GM12878 (cell line): ENCODE results near the gene FKRP. TPM values are rescaled to one million over a fixed set of nuclear protein-coding genes. Genes with fewer than 3 reads are reported as not detected.
A peak's percentile ranks its signal among the peaks of the same experiment; 100 is the strongest.

Source experiments
- ATAC-seq: fragments of 200-7000 bp; cut with Tn5 transposase; 3 replicates; pipeline ENCODE4 v1.9.1; 2020; ENCODE audit warnings: mild to moderate bottlenecking, moderate library complexity
- BruUV-seq: library from RNA; stranded (reverse); fragments of 400-500 nt; replicated peaks from 2 replicates; lab custom pipeline; 2021; lab: Mats Ljungman, UMichigan
- CTCF ChIA-PET: fragments of 300-600 bp; sonication (Branson Sonifier 250); formaldehyde crosslinking; extraction: SDS; loops from one replicate; lab custom pipeline; 2021; ENCODE audit warnings: inconsistent platforms; lab: Yijun Ruan, JAX
- POLR2A ChIA-PET: fragments of 350-600 bp; formaldehyde crosslinking; extraction: SDS; loops from one replicate; lab custom pipeline; 2021; ENCODE audit warnings: inconsistent platforms; lab: Charles Lee
- RAD21 ChIA-PET: fragments of 300-600 bp; sonication (Branson Sonifier 250); formaldehyde crosslinking; loops from one replicate; lab custom pipeline; 2023; ENCODE audit warnings: antibody characterized with exemption; ENCODE audit not compliant: unreplicated experiment; lab: Charles Lee
- SMC1A ChIA-PET: fragments of 300-600 bp; sonication (Branson Sonifier 250); formaldehyde crosslinking; loops from one replicate; lab custom pipeline; 2023; ENCODE audit not compliant: unreplicated experiment, uncharacterized antibody; lab: Charles Lee
- DNase-seq: peaks from one replicate; pipeline ENCODE4 v3.0.0-alpha.2; 2011; ENCODE audit warnings: low read depth, low spot score
- FAIRE-seq: peaks from 3 replicates; lab custom pipeline; 2011; peaks lifted over from hg19 to GRCh38; lab: Jason Lieb, UNC
- H2AFZ ChIP-seq: 2 replicates; pipeline ENCODE4 v1.6.0; 2011; ENCODE audit warnings: low read depth, low read length, control low read depth; ENCODE audit not compliant: control insufficient read depth
- H3K27ac ChIP-seq: 2 replicates; pipeline ENCODE4 v1.5.1; 2011; ENCODE audit warnings: control low read depth; ENCODE audit not compliant: control insufficient read depth, insufficient read depth
- H3K27me3 ChIP-seq, 2 experiments: replicated peaks in 1 of 2; 2 replicates each; pipeline versions ENCODE4 v1.6.0 to v1.6.1; 2011; ENCODE audit warnings: low read length in 1 of 2; ENCODE audit not compliant: control insufficient read depth in 2 of 2, insufficient read depth in 2 of 2
- H3K36me3 ChIP-seq, 2 experiments: 2 replicates each; pipeline ENCODE4 v1.5.1; 2011; ENCODE audit warnings: low read length in 1 of 2; ENCODE audit not compliant: control insufficient read depth in 2 of 2, insufficient read depth in 2 of 2
- H3K4me1 ChIP-seq: 2 replicates; pipeline ENCODE4 v1.6.1; 2011; ENCODE audit warnings: mild to moderate bottlenecking, low read length, moderate library complexity, mixed read lengths; ENCODE audit not compliant: control insufficient read depth, insufficient read depth
- H3K4me2 ChIP-seq: 2 replicates; pipeline ENCODE4 v1.6.0; 2011; ENCODE audit warnings: control low read depth; ENCODE audit not compliant: control insufficient read depth, insufficient read depth
- H3K4me3 ChIP-seq: fragments of 200-600 bp; sonication (generic); 2 replicates; pipeline ENCODE4 v1.5.1; 2016
- H3K79me2 ChIP-seq: 2 replicates; pipeline ENCODE4 v1.6.0; 2011; ENCODE audit warnings: low read length; ENCODE audit not compliant: control insufficient read depth, insufficient read depth
- H3K9ac ChIP-seq: 2 replicates; pipeline ENCODE4 v1.8.0; 2011; ENCODE audit warnings: low read length, control low read depth, mixed read lengths; ENCODE audit not compliant: control insufficient read depth, insufficient read depth
- H3K9me3 ChIP-seq: replicated peaks from 3 replicates; pipeline ENCODE4 v1.5.1; 2011; ENCODE audit warnings: mild to moderate bottlenecking, low read length; ENCODE audit not compliant: control insufficient read depth, insufficient read depth
- H4K20me1 ChIP-seq: 2 replicates; pipeline ENCODE4 v1.6.0; 2011; ENCODE audit not compliant: control insufficient read depth, insufficient read depth
- BCL11A ChIP-seq: IDR thresholded peaks from 2 replicates; pipeline ENCODE4 v1.6.1; 2011; ENCODE audit warnings: low read depth, low read length
- CBX5 ChIP-seq: sonication (generic); IDR thresholded peaks from 2 replicates; pipeline ENCODE4 v1.6.1; 2016; ENCODE audit warnings: low read depth, moderate library complexity, mild to moderate bottlenecking, inconsistent platforms
- ESRRA ChIP-seq: IDR thresholded peaks from 2 replicates; pipeline ENCODE4 v1.6.1; 2012; ENCODE audit warnings: mild to moderate bottlenecking, low read length, improper control_type of control experiment
- LARP7 ChIP-seq: fragments of 450-650 bp; IDR thresholded peaks from 2 replicates; pipeline ENCODE4 v1.6.1; 2017; ENCODE audit warnings: mild to moderate bottlenecking
- MTA2 ChIP-seq: fragments of 450-650 bp; IDR thresholded peaks from 2 replicates; pipeline ENCODE4 v1.6.1; 2016; ENCODE audit warnings: low read depth, mild to moderate bottlenecking, moderate library complexity
- NFYB ChIP-seq: IDR thresholded peaks from 2 replicates; pipeline ENCODE4 v1.6.1; 2011; ENCODE audit warnings: low read depth, mild to moderate bottlenecking, low read length, improper control_type of control experiment, moderate library complexity; ENCODE audit not compliant: insufficient read depth
- POLR2AphosphoS5 ChIP-seq: IDR thresholded peaks from 2 replicates; pipeline ENCODE4 v1.6.1; 2011; ENCODE audit warnings: mild to moderate bottlenecking, low read length, inconsistent platforms
- RCOR1 ChIP-seq: conservative IDR thresholded peaks from 2 replicates; pipeline ENCODE4 v1.6.1; 2012; ENCODE audit warnings: low read depth, low read length, improper control_type of control experiment
- SMAD5 ChIP-seq: IDR thresholded peaks from 2 replicates; pipeline ENCODE4 v1.6.1; 2016; ENCODE audit warnings: antibody characterized with exemption, low read depth
- SUPT20H ChIP-seq: IDR thresholded peaks from 2 replicates; pipeline ENCODE4 v1.6.1; 2011; ENCODE audit warnings: low read depth, mild to moderate bottlenecking, low read length, moderate library complexity, borderline replicate concordance; ENCODE audit not compliant: control insufficient read depth
- TCF12 ChIP-seq: IDR thresholded peaks from 2 replicates; pipeline ENCODE4 v1.6.1; 2011; ENCODE audit warnings: low read depth, mild to moderate bottlenecking, low read length
- YBX1 ChIP-seq: fragments of 450-650 bp; IDR thresholded peaks from 2 replicates; pipeline ENCODE4 v1.6.1; 2016; ENCODE audit warnings: antibody characterized with exemption
- WGBS: methylation state at CpG from one replicate; pipeline ENCODE4 v1.1.6; 2016; ENCODE audit warnings: low lambda C conversion rate; ENCODE audit not compliant: insufficient replicate concordance, insufficient coverage; ENCODE audit errors: missing lambda C conversion rate; 5-methylcytosine and 5-hydroxymethylcytosine counted together
- in situ Hi-C: fragments of 300-500 bp; cut with MboI; formaldehyde crosslinking; loops from 9 replicates; pipeline ENCODE4 v1.14.3; 2018; ENCODE audit warnings: mixed read lengths
- intact Hi-C: fragments of 100-400 bp; cut with micrococcal nuclease; formaldehyde crosslinking; loops from one replicate; pipeline ENCODE4 v1.14.2; 2022; ENCODE audit not compliant: unreplicated experiment
- polyA plus RNA-seq, 11 experiments: library from polyadenylated mRNA; depleted of rRNA in 4 of 11; unstranded in 6 of 11; stranded (reverse) in 5 of 11; fragments of >200 nt; fragmentation: Nextera tagmentation in 4 of 11; fragmentation: Illumina TruSeq in 1 of 11; extraction: Ambion mirVana in 4 of 11; extraction: Trizol in 1 of 11; gene quantifications; 1 replicate in 1 of 11; 2 replicates in 10 of 11; pipeline versions ENCODE4 v1.2.1 to v1.2.3, GENCODE V29; 2011 to 2016; ENCODE audit warnings: inconsistent platforms in 2 of 11, missing spikeins in 2 of 11, low read depth in 1 of 11
- total RNA-seq, 4 experiments: library from RNA; depleted of rRNA in 3 of 4; stranded (reverse); fragments of >200 nt in 3 of 4; fragmentation: Illumina TruSeq in 1 of 4; extraction: Trizol in 1 of 4; gene quantifications; 2 replicates each; pipeline versions ENCODE4 v1.2.1 to v1.2.3, GENCODE V29; 2013 to 2021
- TF ChIP-seq, protein P1 (sequence below): fragments of 450-650 bp; IDR thresholded peaks from 2 replicates; pipeline ENCODE4 v1.6.1; 2017; ENCODE audit warnings: low read depth, mild to moderate bottlenecking, moderate library complexity
- TF ChIP-seq, protein P2 (sequence below): IDR thresholded peaks from 2 replicates; pipeline ENCODE4 v1.6.1; 2012; ENCODE audit warnings: low read depth, low read length, improper control_type of control experiment
- TF ChIP-seq, protein P3 (sequence below): IDR thresholded peaks from 2 replicates; pipeline ENCODE4 v1.6.1; 2011; ENCODE audit warnings: low read depth, mild to moderate bottlenecking, low read length, moderate library complexity, borderline replicate concordance; ENCODE audit errors: extremely low read depth
- TF ChIP-seq, protein P4 (sequence below): fragments of 450-650 bp; formaldehyde crosslinking; IDR thresholded peaks from 2 replicates; pipeline ENCODE4 v1.4.0; 2020; ENCODE audit warnings: mild to moderate bottlenecking, moderate library complexity
- TF ChIP-seq, protein P5 (sequence below): IDR thresholded peaks from 2 replicates; pipeline ENCODE4 v1.6.1; 2011; ENCODE audit warnings: mild to moderate bottlenecking, low read depth, low read length, moderate library complexity; ENCODE audit not compliant: insufficient replicate concordance

FKRP gene
- total and polyA plus RNA-seq, 10 of the 15 experiments (the other 5 are each of a cell fraction or from before 2014, with no cell fraction given) = 1.3 to 14.1 (median 7.8) TPM

DNA sequence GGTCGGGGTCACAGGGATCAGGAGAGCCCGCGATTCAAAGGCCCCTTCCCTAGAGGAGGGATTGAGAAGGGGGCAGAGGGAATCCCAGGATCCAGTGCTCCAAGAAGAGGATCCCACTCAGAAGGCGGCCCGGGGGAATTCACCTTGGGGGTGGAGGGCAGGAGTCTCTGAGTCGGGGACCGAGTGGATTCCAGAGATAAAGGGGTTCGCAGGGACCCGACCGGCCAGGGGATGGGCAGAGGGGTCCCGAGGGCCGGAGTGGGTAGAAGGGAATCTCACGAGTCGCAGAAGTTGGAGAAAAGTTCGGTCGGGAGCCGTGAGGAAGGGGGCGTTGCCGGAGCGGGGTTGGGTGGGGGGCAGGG, 29.2 kb upstream of the FKRP start:
- 6% methylated on average over 7 of the region's 20 CpGs for WGBS
- Histone ChIP-seq H3K27me3 (no peaks in the 10 kb centered on the region), H4K20me1 (no peaks in the 10 kb centered on the region), H2AFZ (no peak overlapping the region; the same call in 1 of the 2 replicates), H3K9ac (peak overlapping the region; percentile 86), H3K4me2 (no peak overlapping the region; the same call in 1 of the 2 replicates), H3K9me3 (no peaks in the 10 kb centered on the region), H3K27ac (peak overlapping the region; percentile 74), H3K4me1 (peaks cover 30% of the 10 kb centered on the region), H3K79me2 (peaks cover 50% of the 10 kb centered on the region), H3K36me3 (peaks cover 0 to 17% of the 10 kb centered on the region in 2 experiments; a peak in 3 of 4 replicates), H3K4me3 (peak overlapping the region; percentile 91)
- FAIRE-seq (no peak), DNase-seq (no peak), ATAC-seq (no peak)
- in situ Hi-C loops (no loop called here), intact Hi-C loops (loop anchor here (5.0 kb wide), 1 partner anchor 104 kb away; no protein-coding TSS in a partner anchor)
- RAD21 ChIA-PET = interaction anchor here (0.6 to 1.1 kb wide), 7 partner anchors 15 to 1077 kb away, joined by 3 to 5 read pairs (median 4); partner anchors contain the start of genes CALM3, DACT3, EML2 and PTGIR
- POLR2A ChIA-PET = interaction anchor here (0.6 kb wide), 2 partner anchors 186 to 1690 kb away, joined by 3 to 4 read pairs; no protein-coding TSS in a partner anchor
- TSS peak; percentile 65 for BruUV-seq
- CTCF ChIA-PET = interaction anchor here (4.3 to 5.4 kb wide), 2 partner anchors 12 kb away, joined by 32 to 64 read pairs; no protein-coding TSS in a partner anchor
- SMC1A ChIA-PET = interaction anchor here (1.0 kb wide), 1 partner anchor 25 kb away, joined by 3 read pairs; no protein-coding TSS in a partner anchor
- no peak for TF ChIP-seq MTA2
- TF ChIP-seq, protein P1, sequence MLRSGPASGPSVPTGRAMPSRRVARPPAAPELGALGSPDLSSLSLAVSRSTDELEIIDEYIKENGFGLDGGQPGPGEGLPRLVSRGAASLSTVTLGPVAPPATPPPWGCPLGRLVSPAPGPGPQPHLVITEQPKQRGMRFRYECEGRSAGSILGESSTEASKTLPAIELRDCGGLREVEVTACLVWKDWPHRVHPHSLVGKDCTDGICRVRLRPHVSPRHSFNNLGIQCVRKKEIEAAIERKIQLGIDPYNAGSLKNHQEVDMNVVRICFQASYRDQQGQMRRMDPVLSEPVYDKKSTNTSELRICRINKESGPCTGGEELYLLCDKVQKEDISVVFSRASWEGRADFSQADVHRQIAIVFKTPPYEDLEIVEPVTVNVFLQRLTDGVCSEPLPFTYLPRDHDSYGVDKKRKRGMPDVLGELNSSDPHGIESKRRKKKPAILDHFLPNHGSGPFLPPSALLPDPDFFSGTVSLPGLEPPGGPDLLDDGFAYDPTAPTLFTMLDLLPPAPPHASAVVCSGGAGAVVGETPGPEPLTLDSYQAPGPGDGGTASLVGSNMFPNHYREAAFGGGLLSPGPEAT = no peak
- TF ChIP-seq, protein P2, sequence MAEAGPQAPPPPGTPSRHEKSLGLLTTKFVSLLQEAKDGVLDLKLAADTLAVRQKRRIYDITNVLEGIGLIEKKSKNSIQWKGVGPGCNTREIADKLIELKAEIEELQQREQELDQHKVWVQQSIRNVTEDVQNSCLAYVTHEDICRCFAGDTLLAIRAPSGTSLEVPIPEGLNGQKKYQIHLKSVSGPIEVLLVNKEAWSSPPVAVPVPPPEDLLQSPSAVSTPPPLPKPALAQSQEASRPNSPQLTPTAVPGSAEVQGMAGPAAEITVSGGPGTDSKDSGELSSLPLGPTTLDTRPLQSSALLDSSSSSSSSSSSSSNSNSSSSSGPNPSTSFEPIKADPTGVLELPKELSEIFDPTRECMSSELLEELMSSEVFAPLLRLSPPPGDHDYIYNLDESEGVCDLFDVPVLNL = no peak
- TF ChIP-seq, protein P3, sequence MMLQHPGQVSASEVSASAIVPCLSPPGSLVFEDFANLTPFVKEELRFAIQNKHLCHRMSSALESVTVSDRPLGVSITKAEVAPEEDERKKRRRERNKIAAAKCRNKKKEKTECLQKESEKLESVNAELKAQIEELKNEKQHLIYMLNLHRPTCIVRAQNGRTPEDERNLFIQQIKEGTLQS = no peak
- TF ChIP-seq ESRRA = no peak
- TF ChIP-seq CBX5 = no peak
- no peak for TF ChIP-seq NFYB
- TF ChIP-seq LARP7 = no peak
- TF ChIP-seq YBX1 = no peak
- TF ChIP-seq SUPT20H = no peak
- no peak for TF ChIP-seq SMAD5
- TF ChIP-seq POLR2AphosphoS5 = no peak
- TF ChIP-seq, protein P4, sequence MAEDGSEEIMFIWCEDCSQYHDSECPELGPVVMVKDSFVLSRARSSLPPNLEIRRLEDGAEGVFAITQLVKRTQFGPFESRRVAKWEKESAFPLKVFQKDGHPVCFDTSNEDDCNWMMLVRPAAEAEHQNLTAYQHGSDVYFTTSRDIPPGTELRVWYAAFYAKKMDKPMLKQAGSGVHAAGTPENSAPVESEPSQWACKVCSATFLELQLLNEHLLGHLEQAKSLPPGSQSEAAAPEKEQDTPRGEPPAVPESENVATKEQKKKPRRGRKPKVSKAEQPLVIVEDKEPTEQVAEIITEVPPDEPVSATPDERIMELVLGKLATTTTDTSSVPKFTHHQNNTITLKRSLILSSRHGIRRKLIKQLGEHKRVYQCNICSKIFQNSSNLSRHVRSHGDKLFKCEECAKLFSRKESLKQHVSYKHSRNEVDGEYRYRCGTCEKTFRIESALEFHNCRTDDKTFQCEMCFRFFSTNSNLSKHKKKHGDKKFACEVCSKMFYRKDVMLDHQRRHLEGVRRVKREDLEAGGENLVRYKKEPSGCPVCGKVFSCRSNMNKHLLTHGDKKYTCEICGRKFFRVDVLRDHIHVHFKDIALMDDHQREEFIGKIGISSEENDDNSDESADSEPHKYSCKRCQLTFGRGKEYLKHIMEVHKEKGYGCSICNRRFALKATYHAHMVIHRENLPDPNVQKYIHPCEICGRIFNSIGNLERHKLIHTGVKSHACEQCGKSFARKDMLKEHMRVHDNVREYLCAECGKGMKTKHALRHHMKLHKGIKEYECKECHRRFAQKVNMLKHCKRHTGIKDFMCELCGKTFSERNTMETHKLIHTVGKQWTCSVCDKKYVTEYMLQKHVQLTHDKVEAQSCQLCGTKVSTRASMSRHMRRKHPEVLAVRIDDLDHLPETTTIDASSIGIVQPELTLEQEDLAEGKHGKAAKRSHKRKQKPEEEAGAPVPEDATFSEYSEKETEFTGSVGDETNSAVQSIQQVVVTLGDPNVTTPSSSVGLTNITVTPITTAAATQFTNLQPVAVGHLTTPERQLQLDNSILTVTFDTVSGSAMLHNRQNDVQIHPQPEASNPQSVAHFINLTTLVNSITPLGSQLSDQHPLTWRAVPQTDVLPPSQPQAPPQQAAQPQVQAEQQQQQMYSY (CRISPR knock-in tag) = no peak
- no peak for TF ChIP-seq TCF12
- TF ChIP-seq BCL11A = no peak
- TF ChIP-seq, protein P5, sequence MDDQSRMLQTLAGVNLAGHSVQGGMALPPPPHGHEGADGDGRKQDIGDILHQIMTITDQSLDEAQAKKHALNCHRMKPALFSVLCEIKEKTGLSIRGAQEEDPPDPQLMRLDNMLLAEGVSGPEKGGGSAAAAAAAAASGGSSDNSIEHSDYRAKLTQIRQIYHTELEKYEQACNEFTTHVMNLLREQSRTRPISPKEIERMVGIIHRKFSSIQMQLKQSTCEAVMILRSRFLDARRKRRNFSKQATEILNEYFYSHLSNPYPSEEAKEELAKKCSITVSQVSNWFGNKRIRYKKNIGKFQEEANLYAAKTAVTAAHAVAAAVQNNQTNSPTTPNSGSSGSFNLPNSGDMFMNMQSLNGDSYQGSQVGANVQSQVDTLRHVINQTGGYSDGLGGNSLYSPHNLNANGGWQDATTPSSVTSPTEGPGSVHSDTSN = no peak
- no peak for TF ChIP-seq RCOR1
